Measurements from ENCODE around the gene CADM1.

DNA sequence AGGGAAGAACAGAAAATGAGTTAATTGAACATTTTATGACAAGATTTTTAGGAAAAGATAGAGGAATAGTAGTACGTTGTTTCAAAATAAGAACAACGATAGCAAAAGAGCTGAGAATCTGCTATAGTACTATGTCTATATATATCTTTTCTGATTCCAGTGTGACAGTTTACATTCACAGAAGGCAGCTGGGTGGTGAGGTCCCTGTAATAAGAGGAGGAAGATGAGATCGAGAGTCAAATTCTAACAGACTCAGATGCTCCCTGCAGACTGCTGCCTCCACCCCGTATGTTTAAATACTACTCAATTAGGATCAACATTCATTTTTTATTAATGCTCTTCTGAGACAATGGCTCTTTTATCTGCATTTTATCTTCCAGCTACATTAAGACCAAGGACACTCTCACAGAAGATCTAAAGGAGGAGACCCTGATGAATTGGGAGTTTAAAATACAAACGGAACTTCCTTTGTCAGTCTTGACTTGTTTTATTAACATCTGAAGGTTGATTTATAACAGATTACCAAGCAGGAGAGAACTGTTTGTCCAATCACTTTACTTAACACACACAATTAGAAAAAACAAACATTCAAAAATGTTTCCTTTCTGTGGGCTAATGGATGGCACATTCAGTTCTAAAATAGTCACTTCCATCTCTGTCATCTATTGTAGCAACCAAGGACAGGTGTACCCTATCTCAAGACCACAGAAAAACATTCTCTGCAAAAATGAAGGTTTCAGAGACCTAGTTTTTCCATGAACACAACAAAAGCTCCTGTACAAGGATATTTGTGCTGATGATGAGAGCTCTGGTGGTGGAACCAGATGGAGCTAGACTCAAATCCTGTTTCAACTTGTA lies 240.2 kb downstream of the CADM1 start:
- TF ChIP-seq, protein P1, sequence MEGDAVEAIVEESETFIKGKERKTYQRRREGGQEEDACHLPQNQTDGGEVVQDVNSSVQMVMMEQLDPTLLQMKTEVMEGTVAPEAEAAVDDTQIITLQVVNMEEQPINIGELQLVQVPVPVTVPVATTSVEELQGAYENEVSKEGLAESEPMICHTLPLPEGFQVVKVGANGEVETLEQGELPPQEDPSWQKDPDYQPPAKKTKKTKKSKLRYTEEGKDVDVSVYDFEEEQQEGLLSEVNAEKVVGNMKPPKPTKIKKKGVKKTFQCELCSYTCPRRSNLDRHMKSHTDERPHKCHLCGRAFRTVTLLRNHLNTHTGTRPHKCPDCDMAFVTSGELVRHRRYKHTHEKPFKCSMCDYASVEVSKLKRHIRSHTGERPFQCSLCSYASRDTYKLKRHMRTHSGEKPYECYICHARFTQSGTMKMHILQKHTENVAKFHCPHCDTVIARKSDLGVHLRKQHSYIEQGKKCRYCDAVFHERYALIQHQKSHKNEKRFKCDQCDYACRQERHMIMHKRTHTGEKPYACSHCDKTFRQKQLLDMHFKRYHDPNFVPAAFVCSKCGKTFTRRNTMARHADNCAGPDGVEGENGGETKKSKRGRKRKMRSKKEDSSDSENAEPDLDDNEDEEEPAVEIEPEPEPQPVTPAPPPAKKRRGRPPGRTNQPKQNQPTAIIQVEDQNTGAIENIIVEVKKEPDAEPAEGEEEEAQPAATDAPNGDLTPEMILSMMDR (IDR thresholded peaks at IDR 0.05), result no peak
- no peak for TF ChIP-seq POLR2A (IDR thresholded peaks at IDR 0.05)
- TF ChIP-seq EP300 (IDR thresholded peaks at IDR 0.05), result no peak
